ENCODE measurements around the gene KREMEN1.

- TF ChIP-seq, protein P1, sequence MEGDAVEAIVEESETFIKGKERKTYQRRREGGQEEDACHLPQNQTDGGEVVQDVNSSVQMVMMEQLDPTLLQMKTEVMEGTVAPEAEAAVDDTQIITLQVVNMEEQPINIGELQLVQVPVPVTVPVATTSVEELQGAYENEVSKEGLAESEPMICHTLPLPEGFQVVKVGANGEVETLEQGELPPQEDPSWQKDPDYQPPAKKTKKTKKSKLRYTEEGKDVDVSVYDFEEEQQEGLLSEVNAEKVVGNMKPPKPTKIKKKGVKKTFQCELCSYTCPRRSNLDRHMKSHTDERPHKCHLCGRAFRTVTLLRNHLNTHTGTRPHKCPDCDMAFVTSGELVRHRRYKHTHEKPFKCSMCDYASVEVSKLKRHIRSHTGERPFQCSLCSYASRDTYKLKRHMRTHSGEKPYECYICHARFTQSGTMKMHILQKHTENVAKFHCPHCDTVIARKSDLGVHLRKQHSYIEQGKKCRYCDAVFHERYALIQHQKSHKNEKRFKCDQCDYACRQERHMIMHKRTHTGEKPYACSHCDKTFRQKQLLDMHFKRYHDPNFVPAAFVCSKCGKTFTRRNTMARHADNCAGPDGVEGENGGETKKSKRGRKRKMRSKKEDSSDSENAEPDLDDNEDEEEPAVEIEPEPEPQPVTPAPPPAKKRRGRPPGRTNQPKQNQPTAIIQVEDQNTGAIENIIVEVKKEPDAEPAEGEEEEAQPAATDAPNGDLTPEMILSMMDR (IDR thresholded peaks at IDR 0.05) = no peak
- no peak for TF ChIP-seq SIN3A (IDR thresholded peaks at IDR 0.05; ENCODE audit: borderline replicate concordance, insufficient read depth, low read depth, low read length)
- no peak for TF ChIP-seq TCF7L2 (IDR thresholded peaks at IDR 0.05; ENCODE audit: low read depth, low read length)
- TF ChIP-seq POLR2AphosphoS5 (IDR thresholded peaks at IDR 0.05; ENCODE audit: low read depth, low read length) = no peak
- no peak for TF ChIP-seq REST (IDR thresholded peaks at IDR 0.05; ENCODE audit: insufficient read depth in 1 of 2, low read depth in 2 of 2, low read length in 1 of 2)
These were observed 69.3 kb downstream of the KREMEN1 start for GRCh38 chr22:29142116-29142515.
